ENCODE measurements around the gene COL4A2.

COL4A2 gene

GRCh38 chr13:110503037-110503901 lies 196.2 kb downstream of the COL4A2 start:
- Histone ChIP-seq H3K36me3 (ENCODE audit: insufficient read depth, low read length) (peaks cover 46% of the 10 kb centered on the region), H3K4me1 (ENCODE audit: insufficient read depth, low read length) (no peaks in the 10 kb centered on the region), H3K9ac (ENCODE audit: low read depth, low read length) (no peak overlapping the region), H3K9me3 (ENCODE audit: control insufficient read depth, insufficient read depth, low read length) (no peaks in the 10 kb centered on the region)

- H3K9me3 ChIP-seq (ENCODE audit: control insufficient read depth, insufficient read depth, low read length): no peaks in the 10 kb centered on the region
- peaks cover 41% of the 10 kb centered on the region for H3K36me3 ChIP-seq (ENCODE audit: insufficient read depth, low read length)
- no peak overlapping the region for H3K9ac ChIP-seq (ENCODE audit: low read depth, low read length)
- no peaks in the 10 kb centered on the region for H3K4me1 ChIP-seq (ENCODE audit: insufficient read depth, low read length)
Observed at GRCh38 chr13:110503979-110504499, 197.0 kb downstream of the COL4A2 start.

GRCh38 chr13:110505594-110505993 lies 198.5 kb downstream of the COL4A2 start:
- H3K9ac ChIP-seq (ENCODE audit: low read depth, low read length): no peak overlapping the region
- peaks cover 39% of the 10 kb centered on the region for H3K36me3 ChIP-seq (ENCODE audit: insufficient read depth, low read length)
- H3K4me1 ChIP-seq (ENCODE audit: insufficient read depth, low read length): no peaks in the 10 kb centered on the region; the same call in 1 of the 2 replicates
- no peaks in the 10 kb centered on the region for H3K9me3 ChIP-seq (ENCODE audit: control insufficient read depth, insufficient read depth, low read length)

- H3K36me3 ChIP-seq (ENCODE audit: insufficient read depth, low read length): peaks cover 31% of the 10 kb centered on the region
- no peaks in the 10 kb centered on the region for H3K9me3 ChIP-seq (ENCODE audit: control insufficient read depth, insufficient read depth, low read length)
- H3K9ac ChIP-seq (ENCODE audit: low read depth, low read length): no peak overlapping the region
- no peaks in the 10 kb centered on the region; the same call in 1 of the 2 replicates for H3K4me1 ChIP-seq (ENCODE audit: insufficient read depth, low read length)
Observed at GRCh38 chr13:110506396-110506795, 199.3 kb downstream of the COL4A2 start.

GRCh38 chr13:110506859-110507566 lies 199.9 kb downstream of the COL4A2 start:
- Histone ChIP-seq H3K9me3 (ENCODE audit: control insufficient read depth, insufficient read depth, low read length) (no peaks in the 10 kb centered on the region), H3K9ac (ENCODE audit: low read depth, low read length) (no peak overlapping the region), H3K36me3 (ENCODE audit: insufficient read depth, low read length) (peaks cover 29% of the 10 kb centered on the region), H3K4me1 (ENCODE audit: insufficient read depth, low read length) (no peaks in the 10 kb centered on the region; the same call in 1 of the 2 replicates)

- Histone ChIP-seq H3K9ac (ENCODE audit: low read depth, low read length) (no peak overlapping the region), H3K36me3 (ENCODE audit: insufficient read depth, low read length) (peaks cover 32% of the 10 kb centered on the region), H3K9me3 (ENCODE audit: control insufficient read depth, insufficient read depth, low read length) (no peaks in the 10 kb centered on the region), H3K4me1 (ENCODE audit: insufficient read depth, low read length) (no peaks in the 10 kb centered on the region; the same call in 1 of the 2 replicates)
Observed at GRCh38 chr13:110507678-110508381, 200.7 kb downstream of the COL4A2 start.

- H3K36me3 ChIP-seq (ENCODE audit: insufficient read depth, low read length): peaks cover 28% of the 10 kb centered on the region
- no peak overlapping the region for H3K9ac ChIP-seq (ENCODE audit: low read depth, low read length)
Observed at GRCh38 chr13:110509478-110509926, 202.4 kb downstream of the COL4A2 start.

GRCh38 chr13:110509971-110510786 lies 203.1 kb downstream of the COL4A2 start:
- Histone ChIP-seq H3K36me3 (ENCODE audit: insufficient read depth, low read length) (peaks cover 28% of the 10 kb centered on the region), H3K9ac (ENCODE audit: low read depth, low read length) (no peak overlapping the region), H3K4me1 (ENCODE audit: insufficient read depth, low read length) (no peaks in the 10 kb centered on the region; the same call in 1 of the 2 replicates), H3K9me3 (ENCODE audit: control insufficient read depth, insufficient read depth, low read length) (no peaks in the 10 kb centered on the region)

More at GRCh38 chr13:110509478-110509926, 202.4 kb downstream of the COL4A2 start:
- H3K9me3 ChIP-seq (ENCODE audit: control insufficient read depth, insufficient read depth, low read length): no peaks in the 10 kb centered on the region
- no peaks in the 10 kb centered on the region; the same call in 1 of the 2 replicates for H3K4me1 ChIP-seq (ENCODE audit: insufficient read depth, low read length)

GRCh38 chr13:110511509-110512181 lies 204.6 kb downstream of the COL4A2 start:
- H3K9me3 ChIP-seq (ENCODE audit: control insufficient read depth, insufficient read depth, low read length): no peaks in the 10 kb centered on the region
- H3K9ac ChIP-seq (ENCODE audit: low read depth, low read length): no peak overlapping the region
- no peaks in the 10 kb centered on the region; the same call in 1 of the 2 replicates for H3K4me1 ChIP-seq (ENCODE audit: insufficient read depth, low read length)
- H3K36me3 ChIP-seq (ENCODE audit: insufficient read depth, low read length): peaks cover 25% of the 10 kb centered on the region

- Histone ChIP-seq H3K4me1 (ENCODE audit: insufficient read depth, low read length) (no peaks in the 10 kb centered on the region; the same call in 1 of the 2 replicates), H3K36me3 (ENCODE audit: insufficient read depth, low read length) (peaks cover 23% of the 10 kb centered on the region), H3K9ac (ENCODE audit: low read depth, low read length) (no peak overlapping the region), H3K9me3 (ENCODE audit: control insufficient read depth, insufficient read depth, low read length) (no peaks in the 10 kb centered on the region)
Observed at GRCh38 chr13:110512198-110512740, 205.2 kb downstream of the COL4A2 start.

- Histone ChIP-seq H3K9me3 (ENCODE audit: control insufficient read depth, insufficient read depth, low read length) (no peaks in the 10 kb centered on the region), H3K4me1 (ENCODE audit: insufficient read depth, low read length) (no peaks in the 10 kb centered on the region), H3K9ac (ENCODE audit: low read depth, low read length) (no peak overlapping the region), H3K36me3 (ENCODE audit: insufficient read depth, low read length) (peaks cover 15% of the 10 kb centered on the region)
Observed at GRCh38 chr13:110516500-110516899, 209.4 kb downstream of the COL4A2 start.

- Histone ChIP-seq H3K9ac (ENCODE audit: low read depth, low read length) (no peak overlapping the region), H3K9me3 (ENCODE audit: control insufficient read depth, insufficient read depth, low read length) (no peaks in the 10 kb centered on the region), H3K4me1 (ENCODE audit: insufficient read depth, low read length) (no peaks in the 10 kb centered on the region), H3K36me3 (ENCODE audit: insufficient read depth, low read length) (peaks cover 13% of the 10 kb centered on the region)
Observed at GRCh38 chr13:110517505-110518225, 210.6 kb downstream of the COL4A2 start.
